Measurements from ENCODE around the gene HFE.
"Not testable (repeated sequence)": the region's sequence is repeated elsewhere in the genome, so short reads cannot be mapped to it uniquely, and the experiment has no call there.

The HFE gene

DNA sequence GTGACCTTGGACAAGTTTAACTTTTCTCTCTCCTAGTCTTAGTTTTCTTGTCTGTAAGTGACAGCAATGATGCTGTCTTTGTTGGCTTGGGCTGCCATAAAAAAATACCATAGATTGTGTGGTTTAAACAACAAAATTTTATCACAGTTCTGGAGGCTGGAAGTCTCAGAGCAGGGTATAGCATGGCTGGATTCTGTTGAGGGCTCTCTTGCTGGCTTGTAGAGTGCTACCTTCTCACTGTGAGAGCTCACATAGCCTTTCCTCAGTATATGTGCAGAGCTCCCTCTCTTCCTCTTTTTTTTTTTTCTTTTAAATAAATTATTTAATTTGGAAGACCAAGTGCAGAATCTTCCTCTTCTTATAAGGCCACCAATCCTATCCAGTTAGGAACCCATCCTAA lies 26.3 kb downstream of the HFE start:
- DNase-seq, result no peak

- DNase-seq, result no peak
Observed at GRCh38 chr6:26115226-26115625, 28.0 kb downstream of the HFE start.

DNA sequence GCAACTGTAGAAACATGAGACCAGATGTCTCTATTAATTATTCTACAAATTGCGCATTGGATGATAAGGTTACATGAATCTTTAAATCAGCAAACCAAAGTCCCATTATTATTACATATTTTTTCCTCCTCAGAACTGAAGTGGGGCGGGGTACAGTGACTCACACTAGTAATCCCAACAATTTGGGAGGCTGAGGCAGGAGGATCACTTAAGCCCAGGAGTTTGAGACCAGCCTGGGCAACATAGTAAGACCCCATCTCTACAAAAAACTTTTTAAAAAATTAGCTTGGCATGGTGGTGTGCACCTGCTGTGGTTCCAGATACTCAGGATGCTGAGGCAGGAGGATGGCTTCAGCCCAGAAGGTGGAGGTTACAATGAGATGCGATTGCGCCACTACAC lies 29.0 kb downstream of the HFE start:
- no peak for DNase-seq

DNA sequence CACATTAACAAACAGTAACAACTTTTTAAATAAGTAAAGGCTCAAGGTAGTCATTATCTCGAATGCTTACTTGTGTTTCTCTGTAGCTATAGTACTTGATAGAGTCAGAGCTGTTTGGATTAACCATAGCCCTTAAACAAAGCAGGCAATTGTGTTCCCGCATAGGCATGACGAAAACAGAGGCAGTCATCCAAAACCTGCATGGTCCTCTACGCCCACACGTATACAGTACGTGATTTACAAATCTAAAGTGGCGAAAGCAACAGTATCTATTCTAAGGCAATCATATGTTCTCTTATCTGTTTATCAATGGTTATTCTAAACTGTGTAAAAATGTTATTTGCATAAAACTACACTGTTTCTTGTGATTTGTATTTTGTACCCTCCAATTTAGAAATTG lies 31.8 kb downstream of the HFE start:
- DNase-seq, result peak; percentile 57

- DNase-seq, result not testable (repeated sequence)
Observed at GRCh38 chr6:26120115-26120514, 32.9 kb downstream of the HFE start.

GRCh38 chr6:26120807-26121140 lies 33.5 kb downstream of the HFE start:
- no peak for DNase-seq

DNA sequence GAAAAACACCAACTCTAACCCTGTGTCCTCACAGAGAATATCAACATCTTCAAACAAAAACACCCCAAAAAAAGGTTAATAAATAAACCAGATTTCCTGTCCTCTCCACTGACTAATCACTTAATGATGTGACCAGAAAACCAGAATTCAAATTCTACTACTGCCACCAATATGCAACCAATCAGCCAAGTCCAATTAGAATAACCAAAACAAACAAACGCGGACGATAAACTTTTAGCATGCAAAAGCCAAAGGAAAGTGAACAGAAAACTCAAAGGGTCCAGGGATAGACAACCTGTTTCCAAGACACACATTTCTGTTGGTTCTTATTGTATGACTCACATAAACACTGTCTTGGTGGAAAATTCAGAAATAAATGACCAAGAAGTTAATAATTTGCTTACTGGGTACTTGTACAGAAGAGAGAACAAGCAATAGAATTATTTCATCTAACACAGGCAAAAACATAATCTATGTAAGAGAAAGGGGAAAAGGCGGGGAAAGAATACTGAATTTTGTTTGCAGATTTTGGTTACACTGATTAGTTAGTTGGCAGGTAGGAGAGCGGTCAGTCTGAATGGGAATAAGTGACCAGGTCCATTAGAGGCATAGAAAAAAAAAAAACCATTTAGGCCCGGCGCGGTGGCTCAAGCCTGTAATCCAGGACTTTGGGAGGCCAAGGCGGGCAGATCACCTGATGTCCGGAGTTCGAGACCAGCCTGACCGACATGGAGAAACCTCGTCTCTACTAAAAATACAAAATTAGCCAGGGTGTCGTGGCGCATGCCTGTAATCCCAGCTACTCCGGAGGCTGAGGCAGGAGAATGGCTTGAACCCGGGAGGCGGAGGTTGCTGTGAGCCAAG lies 34.1 kb downstream of the HFE start:
- no peak for DNase-seq

DNA sequence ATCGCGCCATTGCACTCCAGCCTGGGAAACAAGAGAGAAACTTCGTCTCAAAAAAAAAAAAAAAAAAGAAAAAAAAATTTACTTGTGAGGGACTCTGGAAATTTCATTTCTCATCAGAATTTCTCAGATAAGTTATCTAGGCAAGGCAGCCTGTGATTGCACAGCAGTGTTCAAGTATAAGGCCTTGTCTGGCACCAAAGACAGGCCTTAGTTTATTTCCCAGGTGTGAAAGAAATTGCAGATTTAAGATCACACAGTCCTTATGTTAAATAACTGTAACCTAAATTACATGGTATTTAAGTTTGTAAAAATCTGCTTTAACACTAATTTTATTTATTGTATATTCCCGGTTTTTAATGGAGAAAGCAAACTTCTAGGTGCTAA lies 34.8 kb downstream of the HFE start:
- DNase-seq, result no peak

DNA sequence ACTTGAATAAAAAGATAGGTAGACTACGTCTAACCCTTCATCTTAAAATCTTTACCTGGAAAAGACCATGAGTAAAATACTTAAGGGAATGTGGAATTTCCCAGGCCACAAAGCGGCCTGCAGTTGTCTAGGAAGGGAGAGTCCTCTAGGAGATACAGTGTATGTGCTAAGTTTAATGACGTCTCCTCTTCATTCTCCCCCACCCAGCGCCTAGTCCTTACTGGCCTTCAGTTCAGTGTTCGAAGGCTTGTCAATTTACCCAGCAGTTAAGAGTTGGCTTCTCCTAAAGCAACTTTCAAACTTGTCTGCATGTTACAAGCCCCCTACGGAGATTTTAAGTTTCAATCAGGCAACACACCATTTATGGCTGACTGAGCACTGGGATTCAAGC lies 35.2 kb downstream of the HFE start:
- no peak for DNase-seq

GRCh38 chr6:26122793-26123674 lies 35.8 kb downstream of the HFE start:
- peak; percentile 97 for DNase-seq

GRCh38 chr6:26123675-26123946 lies 36.4 kb downstream of the HFE start:
- no peak for DNase-seq

DNA sequence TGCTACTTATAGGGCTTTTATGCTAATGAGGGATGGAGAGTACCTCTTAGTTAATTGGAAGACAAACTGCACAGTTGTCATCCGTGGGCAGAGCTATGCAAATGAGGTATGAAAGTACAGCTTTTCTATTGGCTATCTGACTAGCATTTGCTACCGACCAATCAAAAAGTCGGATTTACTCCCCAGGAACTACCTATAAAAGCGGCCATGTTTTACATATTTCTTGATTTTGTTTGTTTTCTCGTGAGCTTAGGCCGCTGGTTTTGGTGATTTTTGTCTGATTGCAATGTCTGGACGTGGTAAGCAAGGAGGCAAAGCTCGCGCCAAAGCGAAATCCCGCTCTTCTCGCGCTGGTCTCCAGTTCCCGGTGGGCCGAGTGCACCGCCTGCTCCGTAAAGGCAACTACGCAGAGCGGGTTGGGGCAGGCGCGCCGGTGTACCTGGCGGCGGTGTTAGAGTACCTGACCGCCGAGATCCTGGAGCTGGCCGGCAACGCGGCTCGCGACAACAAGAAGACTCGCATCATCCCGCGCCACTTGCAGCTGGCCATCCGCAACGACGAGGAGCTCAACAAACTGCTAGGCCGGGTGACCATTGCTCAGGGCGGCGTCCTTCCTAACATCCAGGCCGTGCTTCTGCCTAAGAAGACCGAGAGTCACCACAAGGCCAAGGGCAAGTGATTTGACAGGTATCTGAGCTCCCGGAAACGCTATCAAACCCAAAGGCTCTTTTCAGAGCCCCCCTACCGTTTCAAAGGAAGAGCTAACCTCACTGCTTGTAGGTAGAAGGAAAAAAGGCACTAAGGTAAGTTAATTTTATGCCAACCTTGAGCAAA lies 36.9 kb downstream of the HFE start:
- DNase-seq, result peak; percentile 97

- DNase-seq, result peak; percentile 14
Observed at GRCh38 chr6:26124781-26125685, 37.8 kb downstream of the HFE start.

DNA sequence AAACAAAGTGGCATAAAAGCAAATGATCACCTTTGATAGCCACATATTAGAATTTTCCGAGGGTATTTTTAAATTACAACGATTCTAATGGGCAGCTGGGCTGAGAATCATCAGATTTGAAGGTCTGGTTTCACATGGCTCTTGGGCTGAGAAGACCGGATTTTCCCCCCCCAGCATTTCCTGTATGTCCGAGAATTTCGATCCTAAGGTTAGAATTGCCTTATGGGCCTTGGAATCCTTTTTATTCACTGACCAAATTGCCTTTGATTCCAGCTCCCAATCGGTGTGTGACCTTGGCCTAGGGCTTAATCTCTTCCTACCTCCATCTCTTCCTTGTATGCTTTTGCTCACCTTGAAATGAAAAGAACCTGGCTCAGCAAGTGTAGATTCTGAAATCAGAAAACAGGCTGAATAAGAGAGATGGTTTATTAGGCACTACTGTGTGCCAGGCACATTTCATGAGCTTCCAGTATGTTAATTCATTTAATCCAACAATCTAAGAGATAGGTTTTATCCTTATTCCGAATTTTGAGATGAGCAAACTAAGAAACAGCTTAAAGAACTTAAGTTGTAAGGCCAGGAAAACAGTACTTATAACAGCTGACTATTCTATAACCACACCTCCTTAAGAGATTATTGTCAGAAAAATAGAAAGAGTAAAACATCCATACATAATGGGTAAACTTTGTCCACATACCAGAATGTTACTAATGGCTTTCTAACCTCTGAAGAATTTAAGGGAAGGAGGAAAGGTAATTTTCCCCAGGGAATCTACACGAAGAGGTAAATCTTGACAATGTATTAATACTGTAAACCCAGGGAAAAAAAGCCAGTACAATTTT lies 39.4 kb downstream of the HFE start:
- no peak for DNase-seq

DNA sequence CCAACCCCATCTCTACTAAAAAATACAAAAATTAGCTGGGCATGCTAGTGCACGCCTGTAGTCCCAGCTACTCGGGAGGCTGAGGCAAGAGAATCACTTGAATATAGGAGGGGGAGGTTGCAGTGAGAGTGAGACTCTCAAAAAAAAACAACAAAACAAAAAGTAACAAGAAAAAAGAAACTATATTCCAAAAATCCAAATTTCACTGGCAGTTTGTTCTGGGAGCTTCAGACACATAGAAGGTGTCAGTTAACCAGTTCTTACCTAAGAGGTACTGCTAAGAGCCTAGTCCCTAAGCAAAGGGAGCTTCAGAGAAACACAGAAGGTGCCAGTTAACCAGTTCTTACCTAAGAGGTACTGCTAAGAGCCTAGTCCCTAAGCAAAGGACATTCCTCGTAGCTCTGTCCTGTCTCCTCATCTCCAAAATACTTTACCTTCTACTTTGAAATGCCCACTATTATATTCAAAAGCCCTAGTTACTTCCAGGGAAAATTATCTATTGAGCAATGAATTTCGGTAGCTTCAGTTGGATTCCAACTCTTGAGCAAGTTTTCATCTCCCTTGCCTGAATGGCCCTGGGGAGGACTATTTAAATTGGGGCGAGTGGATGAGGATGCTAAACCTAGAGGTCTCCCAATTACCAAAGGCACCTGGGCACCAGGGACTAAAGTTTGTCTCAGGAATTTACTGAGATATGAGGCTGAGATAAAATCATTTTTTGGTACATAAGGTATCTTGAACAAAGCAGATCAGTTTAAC lies 41.0 kb downstream of the HFE start:
- DNase-seq, result no peak

- no peak for DNase-seq
Observed at GRCh38 chr6:26129656-26130055, 42.4 kb downstream of the HFE start.

GRCh38 chr6:26130581-26131249 lies 43.5 kb downstream of the HFE start:
- DNase-seq, result no peak

DNA sequence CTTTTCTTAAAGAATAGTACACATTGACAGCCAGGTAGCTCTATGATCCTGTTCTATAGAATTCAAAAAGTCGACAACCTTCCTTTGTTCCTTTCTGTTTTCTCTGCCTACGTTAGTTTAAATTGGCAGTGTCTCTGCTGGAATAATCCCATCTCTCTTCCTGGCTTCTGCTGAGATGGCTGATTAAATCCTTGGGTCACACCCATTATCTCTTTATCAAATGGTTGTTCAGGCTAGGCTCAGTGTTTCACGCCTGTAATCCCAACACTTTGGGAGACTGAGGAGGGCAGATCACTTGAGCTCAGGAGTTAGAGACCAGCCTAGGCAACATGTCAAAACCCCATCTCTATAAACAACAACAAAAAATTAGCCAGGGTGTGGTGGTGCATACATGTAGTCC lies 44.4 kb downstream of the HFE start:
- DNase-seq, result no peak

DNA sequence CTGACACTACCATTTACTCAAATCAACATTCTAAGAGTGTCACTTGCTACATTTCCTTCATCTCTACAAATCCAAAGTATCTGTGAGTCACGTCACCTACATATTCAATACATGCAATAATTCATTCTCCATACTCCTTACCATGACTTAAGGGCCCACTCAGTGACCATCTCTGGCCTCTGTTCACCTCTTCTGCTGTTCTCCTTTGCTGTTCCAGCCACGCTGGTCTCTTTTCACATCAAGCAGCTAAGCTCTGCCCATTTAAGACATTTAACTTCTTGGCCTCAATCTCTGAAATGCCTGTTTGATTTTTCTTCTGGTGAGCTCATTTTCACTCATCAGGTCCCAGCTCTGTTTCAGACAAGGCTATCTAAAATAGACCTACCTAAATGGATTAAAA lies 46.5 kb downstream of the HFE start:
- no peak for DNase-seq

DNA sequence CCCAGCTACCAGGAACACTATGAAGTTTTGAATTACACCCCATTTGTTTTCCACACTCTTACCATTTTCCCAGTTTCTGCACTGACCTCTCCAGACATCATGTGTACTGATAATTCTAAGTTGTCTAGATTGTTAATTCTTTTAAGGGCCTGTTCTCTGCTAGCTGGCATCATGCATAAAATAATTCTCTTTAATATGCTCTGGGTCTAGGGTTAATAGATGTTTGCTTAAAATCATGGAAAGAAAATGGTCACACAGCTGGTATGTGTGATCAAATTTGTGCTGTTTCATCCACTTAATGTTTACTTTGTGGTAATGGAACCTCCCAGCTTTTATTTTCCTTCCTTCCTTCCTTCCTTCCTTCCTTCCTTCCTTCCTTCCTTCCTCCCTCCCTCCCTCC lies 49.1 kb downstream of the HFE start:
- DNase-seq, result no peak

Measured in NCI-H774 (cell line).